WTC11 (cell line): ENCODE results near the gene P2RY11.

ENCODE experiments used
- CTCF ChIP-seq: fragments of 200-600 bp; IDR thresholded peaks from 2 replicates; pipeline ENCODE4 v1.8.0; 2022; ENCODE audit warnings: antibody characterized with exemption
- ZNF219 ChIP-seq: sonication (generic); formaldehyde crosslinking; IDR thresholded peaks from 2 replicates; pipeline ENCODE4 v1.8.0; 2023; ENCODE audit warnings: missing genetic modification reagents, mild to moderate bottlenecking, borderline replicate concordance

- TF ChIP-seq ZNF219 (CRISPR knock-in tag) (no peak), CTCF (no peak)
These were observed at the start of gene P2RY11 for GRCh38 chr19:10111405-10111811.
